PC-3 (cell line): ENCODE data around the gene FOXI1. TPM values are rescaled to one million over a fixed set of nuclear protein-coding genes. Genes with fewer than 3 reads are reported as not detected.

Experiments
- ATAC-seq: fragments of 200-7000 bp; cut with Tn5 transposase; 2 replicates; pipeline ENCODE4 v1.9.1; 2020; ENCODE audit warnings: mild to moderate bottlenecking, moderate library complexity
- BruUV-seq: library from RNA; stranded (reverse); fragments of 400-500 nt; replicated peaks from 2 replicates; lab custom pipeline; 2021; lab: Mats Ljungman, UMichigan
- CTCF ChIA-PET: fragments of 300-600 bp; sonication (Branson Sonifier 250); formaldehyde crosslinking; loops from one replicate; lab custom pipeline; 2022; ENCODE audit warnings: antibody characterized with exemption; lab: Charles Lee
- POLR2A ChIA-PET: fragments of 300-600 bp; sonication (Branson Sonifier 250); formaldehyde crosslinking; loops from one replicate; lab custom pipeline; 2022; ENCODE audit warnings: antibody characterized with exemption; ENCODE audit not compliant: unreplicated experiment; lab: Charles Lee
- DNase-seq: peaks from one replicate; pipeline ENCODE4 v3.0.0-alpha.2; 2015
- H2AFZ ChIP-seq: fragments of 300-600 bp; sonication (generic); 2 replicates; pipeline ENCODE4 v1.6.0; 2016; ENCODE audit warnings: antibody characterized with exemption, low read length
- H3F3A ChIP-seq: fragments of 300-600 bp; sonication (generic); one replicate; pipeline ENCODE4 v1.6.0; 2017; ENCODE audit warnings: antibody characterized with exemption, low read length, control low read depth, mild to moderate bottlenecking; ENCODE audit not compliant: unreplicated experiment
- H3K27ac ChIP-seq: fragments of 300-600 bp; sonication (generic); 2 replicates; pipeline ENCODE4 v1.5.1; 2016; ENCODE audit warnings: mild to moderate bottlenecking, low read length
- H3K27me3 ChIP-seq: fragments of 300-600 bp; sonication (generic); 2 replicates; pipeline ENCODE4 v1.6.1; 2016; ENCODE audit warnings: low read length, mixed read lengths
- H3K36me3 ChIP-seq: fragments of 300-600 bp; sonication (generic); 2 replicates; pipeline ENCODE4 v1.6.1; 2016; ENCODE audit warnings: low read depth, mixed run types, low read length, mixed read lengths
- H3K4me1 ChIP-seq: fragments of 300-600 bp; sonication (generic); 2 replicates; pipeline ENCODE4 v1.5.1; 2016; ENCODE audit warnings: low read length; ENCODE audit not compliant: insufficient read depth
- H3K4me2 ChIP-seq: fragments of 300-600 bp; sonication (generic); 2 replicates; pipeline ENCODE4 v1.6.0; 2016; ENCODE audit warnings: low read length
- H3K4me3 ChIP-seq: fragments of 300-600 bp; sonication (generic); 2 replicates; pipeline ENCODE4 v1.5.1; 2016; ENCODE audit warnings: mild to moderate bottlenecking, low read length, mixed read lengths
- H3K79me2 ChIP-seq: fragments of 300-600 bp; sonication (generic); 2 replicates; pipeline ENCODE4 v1.6.1; 2017; ENCODE audit warnings: low read length, mixed read lengths
- H3K9ac ChIP-seq: fragments of 300-600 bp; sonication (generic); 2 replicates; pipeline ENCODE4 v1.6.0; 2016; ENCODE audit warnings: mild to moderate bottlenecking, low read length
- H3K9me2 ChIP-seq: fragments of 300-600 bp; sonication (generic); replicated peaks from 2 replicates; pipeline ENCODE4 v1.6.1; 2016; ENCODE audit warnings: mixed run types, low read length, mixed read lengths
- H3K9me3 ChIP-seq: fragments of 300-600 bp; sonication (generic); 2 replicates; pipeline ENCODE4 v1.6.1; 2016; ENCODE audit warnings: low read length, mixed read lengths
- H4K20me1 ChIP-seq: fragments of 300-600 bp; sonication (generic); 2 replicates; pipeline ENCODE4 v1.6.1; 2016; ENCODE audit warnings: low read length, mixed read lengths
- EZH2 ChIP-seq: fragments of 300-600 bp; sonication (generic); IDR thresholded peaks from one replicate; pipeline ENCODE4 v1.6.1; 2017; ENCODE audit warnings: antibody characterized with exemption, mild to moderate bottlenecking, low read length; ENCODE audit not compliant: unreplicated experiment
- EZH2phosphoT487 ChIP-seq: fragments of 300-600 bp; sonication (generic); IDR thresholded peaks from 2 replicates; pipeline ENCODE4 v1.6.1; 2018; ENCODE audit warnings: mild to moderate bottlenecking, antibody characterized with exemption, low read length, borderline replicate concordance
- intact Hi-C: fragments of 100-400 bp; cut with micrococcal nuclease; formaldehyde crosslinking; loops from 2 replicates; pipeline ENCODE4 v1.9.0; 2023
- total RNA-seq: library from RNA; depleted of rRNA; stranded (reverse); fragments of >200 nt; gene quantifications from 2 replicates; pipeline ENCODE4 v1.2.3, GENCODE V29; 2014
- TF ChIP-seq, protein P1 (sequence below): fragments of 300-600 bp; sonication (generic); conservative IDR thresholded peaks from 2 replicates; pipeline ENCODE4 v1.5.1; 2017; ENCODE audit warnings: antibody characterized with exemption, low read depth, mild to moderate bottlenecking, low read length

FOXI1 gene
- total RNA-seq, 1 experiment from 2014 or later = not detected

DNA sequence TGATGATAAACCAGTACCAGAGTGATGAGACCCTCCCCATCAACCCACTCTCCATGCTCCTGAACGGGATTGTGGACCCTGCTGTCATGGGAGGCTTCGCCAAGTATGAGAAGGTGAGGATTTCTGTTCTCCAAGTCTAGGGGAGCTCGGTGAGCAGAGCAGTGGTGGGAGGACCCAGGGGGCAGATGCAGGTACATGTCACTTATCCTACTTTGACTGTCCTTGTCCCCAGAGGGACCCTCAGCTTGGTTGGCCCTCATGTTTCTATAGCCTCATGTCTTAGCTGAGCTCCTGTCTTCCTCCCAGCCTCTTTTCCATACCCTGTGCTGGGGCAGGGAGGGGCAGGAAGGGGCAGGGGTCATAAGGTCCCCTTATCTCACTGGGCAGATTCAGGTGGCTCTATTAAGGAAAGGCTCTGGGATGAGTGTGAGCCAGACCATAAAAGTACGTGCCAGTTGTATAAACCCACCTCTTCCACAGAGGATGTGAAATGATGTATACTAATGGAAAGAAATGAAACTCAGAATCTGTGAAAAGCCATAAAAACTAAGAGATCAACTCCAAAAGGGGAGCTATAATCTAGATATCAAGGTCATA, 38.0 kb upstream of the FOXI1 start:
- no peaks in the 10 kb centered on the region for H3K79me2 ChIP-seq
- TF ChIP-seq, protein P1, sequence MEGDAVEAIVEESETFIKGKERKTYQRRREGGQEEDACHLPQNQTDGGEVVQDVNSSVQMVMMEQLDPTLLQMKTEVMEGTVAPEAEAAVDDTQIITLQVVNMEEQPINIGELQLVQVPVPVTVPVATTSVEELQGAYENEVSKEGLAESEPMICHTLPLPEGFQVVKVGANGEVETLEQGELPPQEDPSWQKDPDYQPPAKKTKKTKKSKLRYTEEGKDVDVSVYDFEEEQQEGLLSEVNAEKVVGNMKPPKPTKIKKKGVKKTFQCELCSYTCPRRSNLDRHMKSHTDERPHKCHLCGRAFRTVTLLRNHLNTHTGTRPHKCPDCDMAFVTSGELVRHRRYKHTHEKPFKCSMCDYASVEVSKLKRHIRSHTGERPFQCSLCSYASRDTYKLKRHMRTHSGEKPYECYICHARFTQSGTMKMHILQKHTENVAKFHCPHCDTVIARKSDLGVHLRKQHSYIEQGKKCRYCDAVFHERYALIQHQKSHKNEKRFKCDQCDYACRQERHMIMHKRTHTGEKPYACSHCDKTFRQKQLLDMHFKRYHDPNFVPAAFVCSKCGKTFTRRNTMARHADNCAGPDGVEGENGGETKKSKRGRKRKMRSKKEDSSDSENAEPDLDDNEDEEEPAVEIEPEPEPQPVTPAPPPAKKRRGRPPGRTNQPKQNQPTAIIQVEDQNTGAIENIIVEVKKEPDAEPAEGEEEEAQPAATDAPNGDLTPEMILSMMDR = no peak
- TF ChIP-seq EZH2 (no peak), EZH2phosphoT487 (no peak)
- no peak overlapping the region for H3K4me3 ChIP-seq
- ATAC-seq (no peak), DNase-seq (no peak)
- H3K36me3 ChIP-seq = no peaks in the 10 kb centered on the region
- H3K9me3 ChIP-seq = no peaks in the 10 kb centered on the region
- H2AFZ ChIP-seq = no peak overlapping the region
- H4K20me1 ChIP-seq = no peaks in the 10 kb centered on the region
- H3K4me2 ChIP-seq = no peak overlapping the region
- H3K27ac ChIP-seq = no peak overlapping the region
- BruUV-seq = no TSS peak
- no peaks in the 10 kb centered on the region for H3K27me3 ChIP-seq
- H3K4me1 ChIP-seq = no peaks in the 10 kb centered on the region
- H3K9me2 ChIP-seq = no peaks in the 10 kb centered on the region
- POLR2A ChIA-PET = no interaction called here
- CTCF ChIA-PET = no interaction called here
- H3K9ac ChIP-seq = no peak overlapping the region
- intact Hi-C loops = no loop called here
- no peaks in the 10 kb centered on the region for H3F3A ChIP-seq

DNA sequence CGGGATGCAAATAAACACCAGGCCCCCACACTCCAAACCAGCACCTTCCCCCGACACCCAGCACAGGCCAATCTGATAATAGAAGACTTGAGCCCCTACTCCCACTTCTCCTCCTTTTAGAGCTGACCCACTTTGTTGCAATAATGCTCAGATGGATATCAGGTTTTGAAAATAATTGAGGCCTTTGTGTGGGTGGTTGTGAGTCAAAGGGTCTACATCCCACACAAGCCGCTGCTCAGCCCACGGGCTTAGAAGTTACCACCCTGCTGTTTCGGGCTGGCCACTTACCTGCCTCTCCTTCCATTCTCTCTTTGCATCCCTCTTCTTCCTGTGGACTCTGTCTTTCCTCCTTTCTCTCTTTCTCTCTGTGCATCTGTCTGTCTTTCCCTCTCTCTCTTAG, 36.2 kb upstream of the FOXI1 start:
- no peaks in the 10 kb centered on the region for H3K27me3 ChIP-seq
- H3K4me3 ChIP-seq = no peak overlapping the region
- H3K36me3 ChIP-seq = no peaks in the 10 kb centered on the region
- no peaks in the 10 kb centered on the region for H3K4me1 ChIP-seq
- no peaks in the 10 kb centered on the region for H3K9me3 ChIP-seq
- no peaks in the 10 kb centered on the region for H3K79me2 ChIP-seq
- ATAC-seq (no peak), DNase-seq (no peak)
- POLR2A ChIA-PET = no interaction called here
- CTCF ChIA-PET = no interaction called here
- no peak overlapping the region for H2AFZ ChIP-seq
- no peak overlapping the region for H3K9ac ChIP-seq
- no peaks in the 10 kb centered on the region for H3K9me2 ChIP-seq
- no TSS peak for BruUV-seq
- H4K20me1 ChIP-seq = no peaks in the 10 kb centered on the region
- TF ChIP-seq EZH2 = no peak
- TF ChIP-seq, protein P1 = no peak
- TF ChIP-seq EZH2phosphoT487 = no peak
- H3F3A ChIP-seq = no peaks in the 10 kb centered on the region
- no peak overlapping the region for H3K27ac ChIP-seq
- intact Hi-C loops = no loop called here
- H3K4me2 ChIP-seq = no peak overlapping the region
